Naive thymus-derived CD4-positive, alpha-beta T cell (primary cell): ENCODE measurements around the gene NELFCD. TPM values are rescaled to one million over a fixed set of nuclear protein-coding genes. Genes with fewer than 3 reads are reported as not detected.
"Not testable (repeated sequence)": the region's sequence is repeated elsewhere in the genome, so short reads cannot be mapped to it uniquely, and the experiment has no call there.

Source experiments
- ATAC-seq: fragments of 150-1000 bp; cut with Tn5 transposase; 2 replicates; pipeline ENCODE4 v1.10.0; 2021; ENCODE audit warnings: mild to moderate bottlenecking, moderate library complexity
- CTCF ChIA-PET: fragments of 350-600 bp; sonication (Branson Sonifier 250); formaldehyde crosslinking; loops from one replicate; lab custom pipeline; 2021; ENCODE audit warnings: antibody characterized with exemption; lab: Charles Lee
- POLR2A ChIA-PET: fragments of 350-600 bp; sonication (Branson Sonifier 250); formaldehyde crosslinking; loops from one replicate; lab custom pipeline; 2021; ENCODE audit warnings: antibody characterized with exemption, inconsistent platforms; lab: Charles Lee
- DNase-seq, 9 donors: peaks; one replicate each; pipeline versions ENCODE4 v3.0.0 to v3.0.0-alpha.2; 2020 to 2022; ENCODE audit warnings: mixed read lengths in 1 of 9
- H3K27ac ChIP-seq: one replicate; pipeline ENCODE4 v1.7.0; 2013; ENCODE audit warnings: mild to moderate bottlenecking, low read depth, low read length, moderate library complexity
- H3K27me3 ChIP-seq, 2 donors: one replicate each; pipeline ENCODE4 v1.7.0; 2013; ENCODE audit warnings: low read length in 2 of 2, mild to moderate bottlenecking in 2 of 2, moderate library complexity in 2 of 2; ENCODE audit not compliant: control insufficient read depth in 2 of 2, insufficient read depth in 2 of 2
- H3K36me3 ChIP-seq, 3 experiments: 1 replicate in 2 of 3; 2 replicates in 1 of 3; pipeline ENCODE4 v1.7.0; 2013; ENCODE audit warnings: low read length in 3 of 3, mild to moderate bottlenecking in 3 of 3, moderate library complexity in 1 of 3; ENCODE audit not compliant: insufficient read depth in 3 of 3, control insufficient read depth in 2 of 3
- H3K4me1 ChIP-seq, 2 donors: one replicate each; pipeline ENCODE4 v1.7.0; 2013; ENCODE audit warnings: low read length in 2 of 2, mild to moderate bottlenecking in 2 of 2, moderate library complexity in 1 of 2; ENCODE audit not compliant: control insufficient read depth in 2 of 2, insufficient read depth in 2 of 2
- H3K4me3 ChIP-seq: 2 replicates; pipeline ENCODE4 v1.7.0; 2013; ENCODE audit warnings: mild to moderate bottlenecking, low read length
- H3K9me3 ChIP-seq, 3 experiments: 1 replicate in 2 of 3; 2 replicates in 1 of 3; pipeline ENCODE4 v1.7.0; 2013; ENCODE audit warnings: low read length in 3 of 3; ENCODE audit not compliant: control insufficient read depth in 2 of 3
- H3K27ac Mint-ChIP-seq, 9 donors: one replicate each; pipeline ENCODE4 v1.8.0; 2020 to 2022; ENCODE audit warnings: mixed read lengths in 9 of 9, mild to moderate bottlenecking in 8 of 9, moderate library complexity in 5 of 9, inconsistent platforms in 2 of 9
- H3K27me3 Mint-ChIP-seq, 5 donors: one replicate each; pipeline ENCODE4 v1.8.0; 2021 to 2022; ENCODE audit warnings: mixed read lengths in 5 of 5, mild to moderate bottlenecking in 1 of 5
- H3K36me3 Mint-ChIP-seq, 5 donors: one replicate each; pipeline ENCODE4 v1.8.0; 2020 to 2022; ENCODE audit warnings: mixed read lengths in 5 of 5, mild to moderate bottlenecking in 3 of 5, inconsistent platforms in 1 of 5
- H3K4me1 Mint-ChIP-seq, 7 donors: one replicate each; pipeline ENCODE4 v1.8.0; 2020 to 2022; ENCODE audit warnings: mixed read lengths in 7 of 7, mild to moderate bottlenecking in 3 of 7, inconsistent platforms in 1 of 7
- H3K4me3 Mint-ChIP-seq, 10 donors: one replicate each; pipeline ENCODE4 v1.8.0; 2020 to 2022; ENCODE audit warnings: mild to moderate bottlenecking in 10 of 10, mixed read lengths in 10 of 10, moderate library complexity in 6 of 10, inconsistent platforms in 2 of 10
- H3K9me3 Mint-ChIP-seq, 11 donors: one replicate each; pipeline ENCODE4 v1.8.0; 2020 to 2022; ENCODE audit warnings: mixed read lengths in 11 of 11, mild to moderate bottlenecking in 4 of 11, inconsistent platforms in 1 of 11, moderate library complexity in 1 of 11
- intact Hi-C, 2 donors: fragments of 100-400 bp; cut with micrococcal nuclease; formaldehyde crosslinking; loops; one replicate each; pipeline ENCODE4 v1.15.1; 2023
- polyA plus RNA-seq, 2 donors: library from polyadenylated mRNA; unstranded; fragments of 300-500 nt; fragmentation: Illumina TruSeq; gene quantifications; one replicate each; pipeline ENCODE4 v1.2.3, GENCODE V29; 2021
- total RNA-seq, 6 experiments: library from RNA in 5 of 6; stranded (reverse) in 5 of 6; gene quantifications; 1 replicate in 5 of 6; 2 replicates in 1 of 6; pipeline ENCODE4 v1.2.3 and lab custom pipeline; 2021 to 2026

The NELFCD gene
- total and polyA plus RNA-seq, 7 experiments from 2014 or later = 65.0 to 96.1 (median 89.0) TPM

- Mint-ChIP-seq H3K4me1 (peaks cover 31 to 50% (median 47%) of the 10 kb centered on the region in 7 donors), H3K9me3 (no peaks in the 10 kb centered on the region), H3K36me3 (peaks cover 12 to 48% (median 27%) of the 10 kb centered on the region in 5 donors), H3K27ac (peak overlapping the region in 4 of 9 donors; percentile 55 to 84 (median 68)), H3K27me3 (no peaks in the 10 kb centered on the region), H3K4me3 (peak overlapping the region in 4 of 10 donors; percentile 13 to 55 (median 27))
- H3K4me1 ChIP-seq = peaks cover 26 to 32% of the 10 kb centered on the region in 2 donors
- H3K27me3 ChIP-seq = no peaks in the 10 kb centered on the region
- ChIA-PET POLR2A (interaction anchor here (0.6 to 4.5 kb wide), 17 partner anchors 9 to 167 kb away, joined by 3 to 58 read pairs (median 5); partner anchors contain the start of genes NELFCD, PRELID3B and ZNF831), CTCF (interaction anchor here (1.1 kb wide), 1 partner anchor 53 kb away, joined by 4 read pairs; the partner anchor contains the start of gene NELFCD)
- no peak overlapping the region for H3K27ac ChIP-seq
- ATAC-seq (no peak), DNase-seq (no peak)
- peaks cover 24 to 49% (median 27%) of the 10 kb centered on the region in 3 experiments for H3K36me3 ChIP-seq
- H3K4me3 ChIP-seq = no peak overlapping the region
- intact Hi-C loops = loop anchor here (2.0 to 10.0 kb wide), 7 partner anchors 129 to 1639 kb away; partner anchors contain the start of genes RAB22A (in 1 of the 2), RBM38 (in 1 of the 2), STX16 (in 1 of the 2) and VAPB (in 1 of the 2)
- H3K9me3 ChIP-seq = no peaks in the 10 kb centered on the region
These were observed 52.6 kb downstream of the NELFCD start for GRCh38 chr20:59033616-59034165.

GRCh38 chr20:59035381-59035780, 54.3 kb downstream of the NELFCD start:
- ChIA-PET POLR2A (no interaction called here), CTCF (no interaction called here)
- Histone ChIP-seq H3K4me3 (no peak overlapping the region), H3K9me3 (no peaks in the 10 kb centered on the region), H3K27ac (no peak overlapping the region), H3K4me1 (peaks cover 12 to 21% of the 10 kb centered on the region in 2 donors), H3K36me3 (peaks cover 17 to 33% (median 19%) of the 10 kb centered on the region in 3 experiments), H3K27me3 (no peaks in the 10 kb centered on the region)
- Mint-ChIP-seq H3K27ac (peak overlapping the region in 4 of 9 donors; percentile 6 to 65 (median 44)), H3K36me3 (peaks cover 15 to 40% (median 23%) of the 10 kb centered on the region in 5 donors), H3K4me1 (peaks cover 33 to 50% (median 46%) of the 10 kb centered on the region in 7 donors), H3K4me3 (no peak overlapping the region), H3K27me3 (no peaks in the 10 kb centered on the region), H3K9me3 (no peaks in the 10 kb centered on the region)
- ATAC-seq = no peak
- intact Hi-C loops = loop anchor here in 1 of 2 donors (10.0 kb wide), 2 partner anchors 801 to 1641 kb away; partner anchors contain the start of gene RBM38
- DNase-seq = no peak

- Mint-ChIP-seq H3K9me3 (no peaks in the 10 kb centered on the region), H3K36me3 (peaks cover 15 to 48% (median 19%) of the 10 kb centered on the region in 5 donors), H3K4me3 (no peak overlapping the region), H3K27ac (peak overlapping the region in 2 of 9 donors; percentile 30 to 79), H3K4me1 (peaks cover 39 to 56% (median 49%) of the 10 kb centered on the region in 7 donors), H3K27me3 (no peaks in the 10 kb centered on the region)
- POLR2A ChIA-PET = interaction anchor here (0.6 kb wide), 1 partner anchor 9 kb away, joined by 6 read pairs; no protein-coding TSS in a partner anchor
- Histone ChIP-seq H3K4me1 (peaks cover 17 to 28% of the 10 kb centered on the region in 2 donors), H3K27ac (no peak overlapping the region), H3K36me3 (peaks cover 17 to 33% (median 18%) of the 10 kb centered on the region in 3 experiments), H3K9me3 (no peaks in the 10 kb centered on the region), H3K4me3 (no peak overlapping the region), H3K27me3 (no peaks in the 10 kb centered on the region)
- intact Hi-C loops = loop anchor here in 1 of 2 donors (10.0 kb wide), 2 partner anchors 803 to 1643 kb away; partner anchors contain the start of gene RBM38
- ATAC-seq = no peak
- DNase-seq = no peak
- CTCF ChIA-PET = no interaction called here
These were observed 56.3 kb downstream of the NELFCD start for GRCh38 chr20:59037386-59037785.

- Histone ChIP-seq H3K9me3 (no peaks in the 10 kb centered on the region), H3K36me3 (peaks cover 17 to 33% (median 18%) of the 10 kb centered on the region in 3 experiments), H3K27ac (no peak overlapping the region), H3K27me3 (no peaks in the 10 kb centered on the region), H3K4me1 (peaks cover 29% of the 10 kb centered on the region in 2 donors), H3K4me3 (no peak overlapping the region)
- Mint-ChIP-seq H3K4me3 (peak overlapping the region in 4 of 10 donors; percentile 22 to 92 (median 48)), H3K4me1 (peaks cover 40 to 59% (median 56%) of the 10 kb centered on the region in 7 donors), H3K36me3 (peaks cover 15 to 48% (median 19%) of the 10 kb centered on the region in 5 donors), H3K27me3 (no peaks in the 10 kb centered on the region), H3K9me3 (no peaks in the 10 kb centered on the region), H3K27ac (peak overlapping the region in 1 of 9 donors; percentile 32)
- DNase-seq (no peak), ATAC-seq (no peak)
- ChIA-PET POLR2A (no interaction called here), CTCF (no interaction called here)
- intact Hi-C loops = loop anchor here in 1 of 2 donors (10.0 kb wide), 2 partner anchors 804 to 1644 kb away; partner anchors contain the start of gene RBM38
These were observed 58.2 kb downstream of the NELFCD start for GRCh38 chr20:59039233-59039632.

GRCh38 chr20:59040667-59041066, 59.6 kb downstream of the NELFCD start:
- CTCF ChIA-PET = no interaction called here
- no peaks in the 10 kb centered on the region for H3K27me3 ChIP-seq
- Mint-ChIP-seq H3K9me3 (no peaks in the 10 kb centered on the region), H3K4me3 (peak overlapping the region; percentile 81 to 96 (median 90)), H3K36me3 (peaks cover 11 to 37% (median 15%) of the 10 kb centered on the region in 5 donors), H3K4me1 (peaks cover 40 to 61% (median 58%) of the 10 kb centered on the region in 7 donors), H3K27ac (peak overlapping the region; percentile 16 to 90 (median 58)), H3K27me3 (no peaks in the 10 kb centered on the region)
- H3K9me3 ChIP-seq = no peaks in the 10 kb centered on the region
- no peak overlapping the region for H3K4me3 ChIP-seq
- H3K4me1 ChIP-seq = peaks cover 30 to 32% of the 10 kb centered on the region in 2 donors
- DNase-seq (no peak), ATAC-seq (no peak)
- intact Hi-C loops = loop anchor here (5.0 kb wide), 3 partner anchors 182 to 1408 kb away; partner anchors contain the start of gene RAB22A (in 1 of the 2)
- POLR2A ChIA-PET = interaction anchor here (0.7 to 4.3 kb wide), 4 partner anchors 8 to 151 kb away, joined by 3 to 58 read pairs (median 4); partner anchors contain the start of gene ATP5F1E
- peaks cover 13 to 27% (median 18%) of the 10 kb centered on the region in 3 experiments for H3K36me3 ChIP-seq
- H3K27ac ChIP-seq = no peak overlapping the region

- peak overlapping the region in 8 of 9 donors; percentile 16 to 90 (median 58) for H3K27ac Mint-ChIP-seq
These were observed 60.4 kb downstream of the NELFCD start for GRCh38 chr20:59041487-59041886.

More at GRCh38 chr20:59041487-59041886, 60.4 kb downstream of the NELFCD start:
- Mint-ChIP-seq H3K4me1 (peaks cover 40 to 59% (median 58%) of the 10 kb centered on the region in 7 donors), H3K4me3 (peak overlapping the region; percentile 81 to 96 (median 90)), H3K36me3 (peaks cover 10 to 30% (median 12%) of the 10 kb centered on the region in 5 donors)
- H3K36me3 ChIP-seq = peaks cover 7 to 19% (median 14%) of the 10 kb centered on the region in 3 experiments
- CTCF ChIA-PET, H3K27me3 Mint-ChIP-seq, H3K9me3 Mint-ChIP-seq, DNase-seq, ATAC-seq, H3K27me3 ChIP-seq, H3K9me3 ChIP-seq: not testable (repeated sequence)
- H3K27ac ChIP-seq = peak overlapping the region; percentile 93
- intact Hi-C loops = loop anchor here (5.0 kb wide), 3 partner anchors 181 to 1409 kb away; partner anchors contain the start of gene RAB22A (in 1 of the 2)
- peak overlapping the region; percentile 76 for H3K4me3 ChIP-seq
- POLR2A ChIA-PET = interaction anchor here (0.6 to 4.3 kb wide), 5 partner anchors 9 to 150 kb away, joined by 3 to 58 read pairs (median 4); partner anchors contain the start of gene ATP5F1E
- peaks cover 30 to 32% of the 10 kb centered on the region in 2 donors for H3K4me1 ChIP-seq
